GM21723 (cell line): ENCODE results near the gene RNF213.
"Not testable (repeated sequence)": the region's sequence is repeated elsewhere in the genome, so short reads cannot be mapped to it uniquely, and the experiment has no call there.

Experiments
- ATAC-seq: cut with Tn5 transposase; IDR thresholded peaks from one replicate; pipeline ENCODE4 v1.9.1; 2021; ENCODE audit warnings: mild to moderate bottlenecking, moderate library complexity; ENCODE audit not compliant: unreplicated experiment

RNF213 gene

DNA sequence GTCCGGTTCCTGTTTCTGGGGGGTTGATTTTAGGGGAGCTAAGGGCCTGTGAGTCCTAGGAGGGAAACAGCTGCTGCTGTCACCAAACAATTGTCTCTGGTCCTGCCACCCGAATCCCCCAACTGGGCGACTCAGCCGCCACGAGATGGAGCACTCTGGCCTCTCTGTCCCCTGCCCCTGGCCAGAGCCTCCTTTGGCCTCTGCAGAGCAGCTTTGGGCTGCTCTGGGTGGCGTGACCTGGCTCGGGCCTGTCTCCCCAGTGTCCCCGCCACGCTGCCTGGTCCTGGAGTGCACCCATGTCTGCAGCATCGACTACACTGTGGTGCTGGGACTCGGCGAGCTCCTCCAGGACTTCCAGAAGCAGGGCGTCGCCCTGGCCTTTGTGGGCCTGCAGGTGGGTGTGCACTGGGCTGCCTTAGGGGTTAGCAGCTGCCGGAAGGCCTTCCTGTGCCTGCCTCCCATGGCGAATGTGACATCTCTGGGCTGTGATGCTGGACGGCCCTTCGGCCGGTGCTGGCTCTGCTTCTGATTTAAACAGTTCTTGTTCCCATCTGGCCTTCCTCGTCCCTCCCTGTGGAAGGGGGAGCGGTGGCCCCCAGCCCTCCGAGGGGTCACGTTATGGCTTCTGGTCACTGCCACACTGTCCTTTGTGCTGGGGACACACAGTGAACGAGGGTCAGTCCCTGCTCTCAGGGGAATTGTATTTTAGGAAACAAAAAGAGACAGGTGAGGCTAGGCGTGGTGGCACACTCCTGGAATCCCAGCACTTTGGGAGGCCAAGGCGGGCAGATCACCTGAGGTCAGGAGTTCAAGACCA is 11.6 kb upstream of the RNF213 start:
- ATAC-seq: no peak

DNA sequence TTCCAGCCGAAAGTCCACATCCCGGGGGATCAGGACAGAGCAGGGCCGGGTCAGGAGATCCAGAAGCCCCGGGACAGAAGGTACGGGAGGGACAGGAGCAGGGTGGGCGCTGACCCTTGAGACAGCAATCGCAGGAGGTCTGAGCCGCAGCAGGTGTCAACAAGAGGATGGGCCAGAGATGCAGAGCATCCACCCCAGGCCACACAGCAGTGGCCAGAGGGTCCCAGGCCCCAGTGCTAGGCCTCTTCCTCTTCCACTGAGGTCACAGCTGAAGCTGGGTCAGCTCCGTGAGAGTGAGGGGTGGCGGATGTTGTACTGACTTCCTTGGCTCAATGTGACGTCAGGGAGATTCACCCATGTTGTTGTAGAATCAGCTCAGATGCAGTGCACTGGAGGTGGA is 8.7 kb upstream of the RNF213 start:
- ATAC-seq: no peak

DNA sequence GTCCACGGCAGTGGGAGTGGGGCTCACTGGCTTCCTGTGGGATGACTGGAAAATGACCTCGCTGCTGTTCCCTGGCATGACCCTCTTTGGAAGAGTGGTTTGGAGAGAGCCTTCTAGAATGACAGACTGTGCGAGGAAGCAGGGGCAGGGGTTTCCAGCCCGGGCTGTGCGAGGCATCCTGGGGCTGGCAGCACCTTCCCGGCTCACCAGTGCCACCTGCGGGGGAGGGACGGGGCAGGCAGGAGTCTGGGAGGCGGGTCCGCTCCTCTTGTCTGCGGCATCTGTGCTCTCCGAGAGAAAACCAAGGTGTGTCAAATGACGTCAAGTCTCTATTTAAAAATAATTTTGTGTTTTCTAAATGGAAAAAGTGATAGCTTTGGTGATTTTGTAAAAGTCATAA is 7.8 kb upstream of the RNF213 start:
- ATAC-seq: peak; percentile 51

DNA sequence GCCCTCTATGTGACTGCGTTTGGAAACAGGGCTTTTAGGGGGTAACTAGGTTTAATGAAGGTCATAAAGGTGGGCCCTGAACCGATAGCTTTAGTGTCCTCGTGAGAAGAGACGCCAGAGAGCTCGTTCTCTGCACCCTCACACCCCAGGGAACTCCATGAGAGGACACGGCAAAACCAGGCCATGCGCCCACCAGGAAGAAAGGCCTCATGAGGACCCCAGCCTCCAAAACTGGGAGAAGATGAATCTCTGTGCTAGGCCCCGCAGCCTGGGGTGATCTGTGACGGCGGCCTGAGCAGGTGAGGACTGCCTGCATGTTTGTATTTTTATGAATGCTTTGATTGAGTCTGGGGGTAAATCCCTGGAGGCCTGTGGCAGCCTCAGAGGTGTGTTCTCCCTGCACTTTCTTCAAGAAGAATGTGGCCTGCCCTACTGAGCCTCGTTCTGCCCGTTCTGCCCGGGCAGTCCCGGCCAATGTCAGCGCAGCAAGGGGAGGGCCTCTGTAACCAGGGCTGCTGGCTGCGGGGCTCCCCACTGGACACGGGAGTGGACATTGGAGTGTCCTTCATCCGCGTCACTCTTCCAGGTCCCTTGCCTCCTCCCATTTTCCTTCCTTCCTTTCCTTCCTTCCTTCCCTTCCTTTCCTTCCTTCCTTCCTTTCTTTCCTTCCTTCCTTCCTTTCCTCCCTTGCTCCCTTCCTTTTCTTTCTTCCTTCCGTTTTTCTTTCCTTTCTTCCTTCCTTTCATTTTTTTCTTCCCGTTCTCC is 6.8 kb upstream of the RNF213 start:
- no peak for ATAC-seq

DNA sequence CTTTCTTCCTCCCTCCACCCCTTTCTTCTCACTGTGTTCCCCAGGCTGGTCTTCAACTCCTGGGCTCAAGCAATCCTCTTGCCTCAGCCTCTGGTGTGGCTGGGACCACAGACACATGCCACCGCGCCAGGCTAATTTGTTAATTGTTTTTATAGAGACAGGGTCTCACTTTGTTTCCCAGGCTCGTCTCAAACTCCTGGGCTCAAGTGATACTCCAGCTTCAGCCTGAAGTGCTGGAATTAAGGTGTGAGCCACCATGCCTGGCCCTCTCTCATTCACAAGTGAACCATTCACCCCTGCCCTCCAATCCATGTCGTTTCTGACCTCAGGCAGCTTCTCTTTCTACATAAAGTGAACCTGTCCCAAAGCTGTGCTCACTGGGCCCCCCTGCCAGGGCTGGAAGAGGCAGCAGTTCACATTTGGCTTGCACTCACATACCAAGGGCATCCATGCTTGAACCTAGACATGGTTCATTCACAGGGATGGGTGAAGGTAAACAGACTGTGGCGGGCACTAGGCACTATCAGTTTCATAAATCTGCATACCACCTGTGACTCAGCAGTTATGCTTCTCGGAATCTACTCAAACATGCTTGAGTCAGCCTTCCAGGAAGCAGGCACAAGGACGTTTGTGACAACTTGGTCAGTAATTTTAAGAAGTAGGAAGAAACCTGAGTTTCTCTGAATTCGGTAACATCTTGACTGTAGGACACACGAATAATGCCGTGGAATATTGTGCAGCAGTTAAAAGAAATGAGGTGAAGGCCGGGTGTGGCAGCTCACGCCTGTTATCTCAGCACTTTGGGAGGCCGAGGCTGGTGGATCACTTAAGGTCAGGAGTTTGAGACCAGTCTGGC is 6.0 kb upstream of the RNF213 start:
- no peak for ATAC-seq

DNA sequence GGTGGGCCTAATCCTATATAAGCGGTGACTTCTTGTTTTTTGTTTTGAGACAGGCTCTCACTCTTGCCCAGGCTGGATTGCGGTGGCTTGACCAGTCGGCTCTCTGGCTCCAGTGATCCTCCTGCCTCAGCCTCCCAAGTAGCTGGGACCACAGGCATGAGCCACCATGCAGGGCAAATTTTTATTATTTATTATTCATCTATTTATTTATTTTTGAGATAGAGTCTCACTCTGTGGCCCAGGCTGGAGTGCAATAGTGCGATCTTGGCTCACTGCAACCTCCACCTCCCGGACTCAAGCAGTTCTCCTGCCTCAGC is 4.7 kb upstream of the RNF213 start:
- ATAC-seq: no peak

DNA sequence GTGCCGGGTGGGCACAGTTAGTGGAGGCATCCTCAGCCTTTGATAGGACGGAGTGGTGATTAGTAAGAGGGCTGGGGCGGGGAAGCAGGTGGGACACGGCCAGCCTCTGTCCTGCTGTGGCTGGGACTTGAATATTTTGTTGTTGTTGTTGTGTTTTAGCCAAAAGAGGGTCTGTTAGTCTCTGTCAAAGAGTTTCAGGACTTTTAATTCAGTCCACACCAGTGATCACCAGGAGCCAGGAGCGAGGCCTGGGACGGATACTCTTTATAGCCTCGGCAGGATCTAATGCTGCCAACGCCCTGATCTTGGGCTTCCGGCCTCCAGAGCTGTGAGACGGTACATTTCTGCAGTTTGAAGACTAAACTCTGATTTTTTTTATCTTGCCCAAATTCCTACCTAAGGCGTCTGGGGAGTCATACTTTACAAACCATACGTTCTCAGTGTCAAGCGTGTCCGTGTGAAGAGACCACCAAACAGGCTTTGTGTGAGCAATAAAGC is 2.9 kb upstream of the RNF213 start:
- no peak for ATAC-seq

DNA sequence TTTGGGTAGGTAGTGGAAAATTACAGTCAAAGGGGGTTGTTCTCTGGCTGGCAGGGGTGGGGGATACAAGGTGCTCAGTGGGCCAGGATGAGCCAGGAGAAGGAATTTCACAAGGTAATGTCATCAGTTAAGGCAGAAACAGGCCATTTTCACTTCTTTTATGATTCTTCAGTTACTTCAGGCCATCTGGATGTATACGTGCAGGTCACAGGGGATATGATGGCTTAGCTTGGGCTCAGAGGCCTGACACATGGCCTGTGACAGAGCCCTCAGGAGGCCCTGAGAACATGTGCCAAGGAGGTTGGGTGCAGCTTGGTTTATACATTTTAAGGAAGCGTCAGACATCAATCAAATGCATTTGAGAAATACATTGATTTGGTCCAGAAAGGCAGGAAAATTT is 2.4 kb upstream of the RNF213 start:
- ATAC-seq: not testable (repeated sequence)

DNA sequence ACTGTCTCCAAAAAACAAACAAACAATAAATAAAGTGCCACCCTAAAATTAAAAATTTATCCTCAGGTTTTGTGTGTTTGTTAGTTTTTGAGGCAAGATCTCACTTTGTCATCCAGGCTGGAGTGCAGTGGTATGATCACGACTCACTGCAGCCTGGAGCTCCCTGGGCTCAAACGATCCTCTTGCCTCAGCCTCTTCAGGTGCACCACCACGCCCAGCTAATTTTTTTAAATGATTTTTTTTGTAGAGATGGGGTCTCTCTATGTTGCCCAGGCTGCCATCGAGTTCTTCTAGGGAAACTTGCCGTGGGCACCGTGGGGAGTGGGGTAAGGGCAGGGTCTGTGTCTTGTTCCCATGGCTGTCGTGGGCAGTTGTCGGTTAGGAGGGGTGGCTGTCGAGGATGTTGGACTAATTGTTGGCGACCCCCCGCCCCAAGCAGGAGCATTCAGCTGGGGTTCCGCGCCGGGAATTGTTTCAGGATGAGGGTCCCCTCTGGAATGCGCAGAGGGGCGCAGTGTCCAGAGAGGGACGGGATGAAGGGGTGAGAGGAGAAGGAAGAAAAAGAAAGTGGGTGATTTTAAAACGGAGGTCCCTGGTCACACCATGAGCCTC is 1.1 kb upstream of the RNF213 start:
- no peak for ATAC-seq

DNA sequence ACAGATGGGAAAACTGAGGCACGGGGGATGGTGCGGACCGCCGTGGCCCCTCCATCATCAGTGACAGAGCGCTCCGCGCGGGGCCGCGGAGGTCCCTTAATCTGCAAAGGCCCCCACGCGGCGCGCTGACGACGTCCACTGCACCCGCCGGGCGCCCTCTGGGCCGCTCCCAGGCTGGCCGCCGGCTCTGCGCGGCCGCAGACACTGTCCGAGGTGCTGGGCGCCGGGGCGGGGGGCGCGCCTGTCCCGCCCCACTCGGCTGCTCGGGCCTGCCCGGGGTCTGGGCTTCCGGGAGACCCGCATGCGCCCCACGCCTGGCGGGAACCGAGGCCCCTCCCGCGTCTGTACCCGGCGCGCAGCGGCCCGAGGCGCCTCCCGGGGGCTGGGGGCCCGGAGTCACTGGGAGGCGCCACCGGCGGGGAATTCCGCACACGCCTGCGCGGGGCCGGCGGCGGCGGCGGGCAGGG is 550 bp upstream of the RNF213 start:
- no peak for ATAC-seq

DNA sequence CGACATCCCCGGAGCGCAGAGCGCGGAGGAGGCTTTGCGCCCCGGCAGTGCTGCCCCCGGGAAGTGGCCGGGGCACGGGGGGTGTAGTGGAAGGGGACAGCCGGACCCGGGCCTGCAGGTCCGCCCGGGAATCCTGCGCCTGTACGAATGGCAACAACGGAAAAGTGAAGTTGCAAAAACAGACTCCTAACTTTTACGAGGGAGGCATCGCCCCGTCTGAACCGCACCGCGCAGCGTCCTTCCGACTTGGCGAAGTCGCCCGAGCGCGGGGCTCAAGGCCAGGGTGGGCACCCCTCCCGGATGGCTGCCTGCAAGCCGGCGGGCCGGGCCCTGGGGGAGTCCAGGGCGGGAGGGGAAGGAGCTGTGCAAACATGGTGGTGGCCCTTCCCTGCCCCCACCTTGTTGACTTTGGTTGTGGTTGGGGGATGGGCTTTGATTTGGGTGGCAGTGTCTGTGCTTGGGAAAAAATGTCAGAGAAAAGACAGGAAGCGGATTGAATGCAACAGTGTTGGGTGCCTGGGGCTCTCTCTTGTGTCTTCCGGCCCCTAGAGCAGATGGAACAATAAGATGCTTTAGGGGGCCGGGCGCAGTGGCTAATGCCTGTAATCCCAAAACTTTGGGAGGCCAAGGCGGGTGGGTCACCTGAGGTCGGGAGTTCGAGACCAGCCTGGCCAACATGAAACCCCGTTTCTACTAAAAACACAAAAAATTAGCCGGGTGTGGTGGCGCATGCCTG is 675 bp downstream of the RNF213 start:
- ATAC-seq: no peak

DNA sequence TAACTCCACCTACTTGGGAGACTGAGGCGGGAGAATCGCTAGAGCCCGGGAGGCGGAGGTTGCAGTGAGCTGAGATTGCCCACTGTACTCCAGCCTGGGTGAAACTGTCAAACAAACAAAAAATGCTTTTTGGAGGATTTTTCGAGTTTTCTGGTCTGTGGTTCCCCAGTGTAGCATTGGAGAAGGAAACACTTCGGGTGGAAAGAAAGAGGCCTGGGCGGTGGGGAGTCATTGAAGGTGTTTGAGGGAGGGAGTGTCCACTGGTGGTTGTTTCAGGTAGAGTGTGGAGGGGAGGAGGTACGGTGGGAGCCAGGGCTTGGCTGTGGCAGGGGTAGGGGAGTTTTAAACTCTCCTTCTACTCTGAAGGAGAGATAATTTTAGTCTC is 1.2 kb downstream of the RNF213 start:
- no peak for ATAC-seq

DNA sequence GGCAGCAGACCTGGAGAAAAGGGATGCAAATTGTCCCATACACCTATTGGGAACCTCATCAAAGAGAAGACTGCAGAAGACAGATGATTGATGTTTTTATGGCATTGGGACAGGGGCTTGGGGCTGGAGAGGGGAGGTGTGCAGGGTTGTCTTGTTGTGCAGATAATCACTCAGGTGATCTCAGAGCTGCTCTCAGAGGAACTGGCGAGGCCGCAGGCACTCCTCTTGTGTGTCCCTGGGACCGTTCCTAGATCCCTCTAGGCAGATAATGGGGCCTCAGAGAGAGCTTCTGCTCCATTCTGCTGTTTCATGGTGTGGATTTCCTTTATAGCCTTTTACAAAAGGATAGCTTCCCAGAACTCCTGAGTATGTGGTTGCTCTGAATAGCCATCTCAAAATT is 1.6 kb downstream of the RNF213 start:
- no peak for ATAC-seq

DNA sequence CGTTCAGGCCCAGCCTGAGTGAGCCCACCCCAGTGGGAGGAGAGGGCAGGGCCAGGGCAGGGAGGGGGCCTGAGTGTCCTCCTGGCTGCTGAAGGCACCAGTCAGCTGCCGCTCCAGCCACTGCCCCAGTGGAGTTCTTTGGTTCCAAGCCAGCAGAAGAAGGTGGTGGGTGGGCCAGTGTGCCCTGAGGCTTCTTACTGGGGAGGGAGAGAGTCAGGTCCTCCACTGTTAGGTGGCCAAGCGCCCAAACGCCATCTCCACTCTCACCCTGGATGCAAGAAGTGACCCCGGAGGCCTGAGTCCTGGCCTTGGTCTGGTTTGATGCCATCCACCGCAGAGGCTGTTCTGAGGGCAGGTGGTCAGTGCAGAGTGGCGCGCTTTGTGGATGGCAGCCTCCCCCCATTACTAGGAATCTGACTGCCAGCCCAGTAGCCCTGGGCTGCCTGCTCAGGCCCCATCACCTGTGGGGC is 2.2 kb downstream of the RNF213 start:
- ATAC-seq: no peak

DNA sequence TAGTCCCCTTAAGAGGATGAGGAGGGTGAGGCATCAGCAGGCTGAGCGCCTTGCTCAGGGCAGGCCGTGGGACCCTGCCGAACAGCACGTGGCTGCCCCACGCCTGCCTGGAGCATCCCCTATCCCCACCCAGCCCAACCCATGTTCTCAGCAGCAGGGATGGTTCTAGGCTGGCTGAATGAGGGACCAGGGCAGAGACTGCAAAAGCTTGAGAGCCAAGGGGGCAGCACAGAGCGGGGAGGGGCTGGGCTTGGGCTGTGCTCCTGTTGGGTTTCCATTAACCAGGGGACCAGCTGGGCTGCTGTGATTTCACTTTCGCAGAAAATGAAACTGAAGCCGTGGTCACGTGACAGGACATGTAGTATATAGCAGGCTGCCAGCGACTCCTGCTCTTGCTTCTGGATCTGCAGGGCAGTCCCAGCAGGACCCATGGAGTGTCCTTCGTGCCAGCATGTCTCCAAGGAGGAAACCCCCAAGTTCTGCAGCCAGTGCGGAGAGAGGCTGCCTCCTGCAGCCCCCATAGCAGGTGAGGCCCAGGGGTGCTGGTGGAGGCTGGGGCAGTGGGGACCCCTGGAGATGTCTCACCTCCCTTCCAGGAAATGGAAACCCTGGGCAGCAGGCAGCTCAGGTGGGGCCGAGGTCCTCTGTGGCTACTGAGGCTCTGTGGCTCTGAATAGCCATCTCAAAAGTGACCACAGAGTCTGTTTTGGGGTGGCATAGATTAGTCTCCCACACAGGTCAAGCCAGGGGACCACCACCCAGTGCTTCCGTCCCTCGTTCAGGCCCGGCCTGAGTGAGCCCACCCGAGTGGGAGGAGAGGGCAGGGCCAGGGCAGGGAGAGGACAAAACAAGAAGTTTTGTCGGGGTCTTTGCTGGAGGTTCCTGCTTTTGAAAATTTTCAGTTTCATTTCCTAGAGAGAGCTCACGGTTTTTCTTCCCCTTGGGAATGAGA is 2.9 kb downstream of the RNF213 start:
- peak; percentile 42 for ATAC-seq

DNA sequence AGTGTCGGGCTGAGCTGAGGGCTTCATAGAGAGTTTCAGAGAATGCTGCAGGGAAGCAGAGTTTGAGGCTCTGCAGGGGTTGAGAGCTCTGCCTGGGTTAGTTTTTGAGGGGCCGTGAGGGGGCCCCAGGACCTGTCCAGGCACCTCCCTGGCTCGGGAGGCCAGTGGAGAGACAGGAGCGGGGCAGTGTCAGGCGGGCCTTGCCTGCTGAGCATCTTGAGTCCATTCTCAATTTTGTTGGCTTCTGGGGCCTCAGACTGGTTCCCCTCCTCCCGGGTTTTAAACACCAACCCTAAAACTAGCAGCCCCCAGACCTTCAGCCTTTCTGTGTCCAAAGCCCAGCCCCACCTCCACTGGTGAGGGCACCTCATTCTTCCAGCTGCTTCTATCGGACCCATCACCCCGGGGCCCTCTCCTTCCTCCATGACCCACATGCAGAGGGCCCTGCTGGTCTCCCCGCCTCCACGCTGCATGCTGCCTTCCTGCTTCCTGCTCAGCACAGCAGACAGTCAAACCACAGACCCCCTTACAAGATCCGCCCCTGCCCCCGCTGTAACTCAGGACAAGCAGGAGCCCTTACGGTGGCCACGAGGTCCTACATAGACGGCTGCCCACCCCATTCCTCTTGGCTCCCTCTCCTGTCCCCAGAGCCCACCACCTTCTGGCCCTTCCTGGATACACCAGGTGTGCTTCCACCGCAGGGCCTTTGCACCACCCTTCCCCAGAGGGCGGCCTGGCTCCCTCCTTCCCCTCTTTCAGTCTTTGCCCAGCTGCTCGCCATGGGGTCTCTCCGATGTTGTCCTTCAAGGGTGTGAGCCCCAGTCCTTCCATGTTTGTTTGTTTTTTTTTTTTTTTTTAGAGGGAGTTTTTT is 3.8 kb downstream of the RNF213 start:
- ATAC-seq: no peak

DNA sequence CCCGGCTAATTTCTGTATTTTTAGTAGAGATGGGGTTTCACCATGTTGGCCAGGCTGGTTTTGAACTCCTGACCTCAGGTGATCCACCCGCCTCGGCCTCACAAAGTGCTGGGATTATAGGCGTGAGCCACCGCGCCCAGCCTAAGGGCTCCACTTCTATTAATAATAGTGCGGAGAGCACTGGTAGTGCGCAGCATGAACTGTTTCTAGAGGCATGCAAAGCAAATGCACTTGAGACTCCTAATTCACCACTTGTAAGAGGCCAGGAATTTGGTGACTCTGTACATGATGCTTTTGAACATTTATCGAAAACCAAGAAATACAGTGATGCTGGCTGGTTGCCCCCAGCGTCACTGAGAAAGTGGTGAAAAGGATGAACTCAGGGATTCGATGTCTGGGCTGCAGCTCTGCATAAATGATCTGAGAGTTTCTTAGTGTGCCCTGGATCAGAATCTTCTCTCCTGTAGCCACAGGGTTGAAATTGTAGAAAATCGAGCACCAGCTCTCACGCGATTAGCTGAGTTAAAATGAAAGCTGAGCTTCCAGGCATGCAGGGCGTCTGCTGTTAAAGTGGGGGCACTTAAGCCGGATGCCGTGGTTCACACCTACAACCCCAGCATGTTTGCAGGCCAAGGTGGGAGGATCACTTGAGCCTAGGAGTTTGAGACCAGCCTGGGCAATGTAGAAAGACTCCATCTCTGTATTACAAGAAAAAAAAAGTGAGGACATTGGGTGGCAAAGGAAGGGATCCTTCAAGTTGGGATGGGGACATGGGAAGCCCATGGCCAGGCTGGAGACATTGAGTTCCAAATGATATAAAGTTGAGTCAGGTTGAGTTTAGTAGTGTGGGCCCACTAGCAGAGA is 4.8 kb downstream of the RNF213 start:
- no peak for ATAC-seq
